ENCODE results near the gene DIAPH2.

The DIAPH2 gene

DNA sequence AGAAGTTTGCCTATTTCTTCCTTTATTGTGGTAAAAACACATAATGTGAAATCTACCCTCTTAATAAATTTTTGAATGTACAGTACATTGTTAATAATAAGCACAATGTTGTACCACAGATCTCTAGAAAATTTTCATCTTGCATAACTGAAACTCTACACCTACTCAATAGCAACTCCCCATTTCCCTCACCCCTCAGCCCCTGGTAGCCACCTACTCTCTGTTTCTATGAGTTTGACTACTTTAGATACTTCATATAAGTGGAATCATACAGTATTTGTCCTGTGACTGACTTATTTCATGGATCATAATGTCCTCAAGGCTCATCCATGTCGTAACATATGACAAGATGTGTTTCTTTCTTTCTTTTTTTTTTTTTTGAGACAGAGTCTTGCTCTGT lies 645.5 kb downstream of the DIAPH2 start:
- no peak for DNase-seq (ENCODE audit: low spot score)
- TF ChIP-seq, protein P1, sequence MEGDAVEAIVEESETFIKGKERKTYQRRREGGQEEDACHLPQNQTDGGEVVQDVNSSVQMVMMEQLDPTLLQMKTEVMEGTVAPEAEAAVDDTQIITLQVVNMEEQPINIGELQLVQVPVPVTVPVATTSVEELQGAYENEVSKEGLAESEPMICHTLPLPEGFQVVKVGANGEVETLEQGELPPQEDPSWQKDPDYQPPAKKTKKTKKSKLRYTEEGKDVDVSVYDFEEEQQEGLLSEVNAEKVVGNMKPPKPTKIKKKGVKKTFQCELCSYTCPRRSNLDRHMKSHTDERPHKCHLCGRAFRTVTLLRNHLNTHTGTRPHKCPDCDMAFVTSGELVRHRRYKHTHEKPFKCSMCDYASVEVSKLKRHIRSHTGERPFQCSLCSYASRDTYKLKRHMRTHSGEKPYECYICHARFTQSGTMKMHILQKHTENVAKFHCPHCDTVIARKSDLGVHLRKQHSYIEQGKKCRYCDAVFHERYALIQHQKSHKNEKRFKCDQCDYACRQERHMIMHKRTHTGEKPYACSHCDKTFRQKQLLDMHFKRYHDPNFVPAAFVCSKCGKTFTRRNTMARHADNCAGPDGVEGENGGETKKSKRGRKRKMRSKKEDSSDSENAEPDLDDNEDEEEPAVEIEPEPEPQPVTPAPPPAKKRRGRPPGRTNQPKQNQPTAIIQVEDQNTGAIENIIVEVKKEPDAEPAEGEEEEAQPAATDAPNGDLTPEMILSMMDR (IDR thresholded peaks at IDR 0.05; ENCODE audit: extremely low read depth, missing control alignments): no peak

DNA sequence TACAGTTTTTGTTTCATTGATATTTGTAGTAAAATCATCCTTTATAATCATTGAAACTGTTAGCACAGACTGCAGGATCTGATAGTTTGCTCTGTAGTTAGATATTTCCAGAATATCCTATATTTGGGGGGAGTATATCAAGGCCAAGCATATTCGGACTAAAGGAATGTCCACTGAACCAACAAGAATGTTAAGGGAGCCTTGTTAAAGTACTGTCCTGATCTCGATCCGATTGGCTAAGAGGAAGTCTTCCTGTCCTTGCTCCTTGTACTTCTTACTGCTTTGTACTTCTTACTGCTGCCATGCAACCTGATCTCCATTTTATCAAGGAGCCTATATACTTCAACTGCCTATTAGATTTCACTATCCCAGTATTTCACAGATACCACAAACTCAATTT lies 648.3 kb downstream of the DIAPH2 start:
- no peak for DNase-seq (ENCODE audit: low spot score)
- TF ChIP-seq, protein P1 (IDR thresholded peaks at IDR 0.05; ENCODE audit: extremely low read depth, missing control alignments): no peak

DNA sequence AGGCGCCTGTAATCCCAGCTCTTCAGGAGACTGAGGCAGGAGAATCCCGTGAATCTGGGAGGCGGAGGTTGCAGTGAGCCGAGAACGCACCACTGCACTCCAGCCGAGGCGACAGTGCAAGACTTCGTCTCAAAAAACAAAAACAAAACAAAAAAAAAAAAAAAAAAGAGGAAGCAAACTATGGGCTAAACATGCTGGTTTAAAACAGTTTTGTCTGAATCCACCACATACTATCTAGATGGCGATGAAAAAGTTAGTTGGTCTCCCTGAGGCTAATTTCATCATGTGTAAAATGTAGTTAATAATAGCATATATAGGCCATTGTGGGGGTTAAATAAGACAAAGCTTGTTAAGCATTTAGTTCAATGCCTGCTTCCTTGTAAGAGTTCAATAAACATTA lies 650.2 kb downstream of the DIAPH2 start:
- TF ChIP-seq, protein P1 (IDR thresholded peaks at IDR 0.05; ENCODE audit: extremely low read depth, missing control alignments): no peak
- no peak for DNase-seq (ENCODE audit: low spot score)

DNA sequence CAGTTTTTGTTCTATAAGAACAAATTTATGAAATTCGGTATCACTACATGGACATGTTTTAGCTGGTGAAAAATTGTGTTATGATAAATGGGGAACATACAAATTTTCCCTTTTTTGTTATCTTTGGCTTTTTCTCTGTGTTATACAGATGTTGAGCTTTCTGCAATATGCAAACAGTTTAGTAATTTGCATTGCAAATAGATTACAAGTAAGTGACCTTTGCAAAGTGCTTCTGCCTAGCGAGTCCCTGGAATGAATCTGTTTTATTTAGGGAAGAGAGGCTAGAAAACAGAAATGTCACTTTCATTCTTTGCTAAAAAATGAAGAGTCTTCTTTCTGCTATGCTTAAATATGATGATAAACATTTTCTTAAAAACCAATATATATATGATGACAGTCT lies 660.1 kb downstream of the DIAPH2 start:
- TF ChIP-seq, protein P1 (IDR thresholded peaks at IDR 0.05; ENCODE audit: extremely low read depth, missing control alignments): no peak

DNA sequence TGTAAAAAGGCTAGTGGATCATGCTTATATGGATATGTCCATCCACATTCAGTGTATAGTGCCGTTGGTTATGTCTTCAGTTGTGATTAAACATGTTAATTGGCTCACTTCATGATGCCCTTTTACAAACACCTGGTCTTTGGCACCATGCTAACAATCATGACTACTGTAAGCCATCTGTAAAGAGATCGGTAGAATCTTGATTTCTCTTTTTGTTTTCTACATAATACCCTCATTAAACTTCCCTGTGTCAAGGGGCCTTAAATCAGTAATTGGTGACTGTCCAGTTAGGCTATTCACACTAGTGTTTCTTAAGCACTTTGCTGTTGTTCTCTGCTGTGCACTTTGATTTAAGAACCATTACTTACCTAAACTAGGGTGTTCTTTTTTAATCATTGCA lies 674.3 kb downstream of the DIAPH2 start:
- TF ChIP-seq, protein P1 (IDR thresholded peaks at IDR 0.05; ENCODE audit: extremely low read depth, missing control alignments): no peak

More for the DNA sequence above, 660.1 kb downstream of the DIAPH2 start:
- no peak for DNase-seq (ENCODE audit: low spot score)

DNA sequence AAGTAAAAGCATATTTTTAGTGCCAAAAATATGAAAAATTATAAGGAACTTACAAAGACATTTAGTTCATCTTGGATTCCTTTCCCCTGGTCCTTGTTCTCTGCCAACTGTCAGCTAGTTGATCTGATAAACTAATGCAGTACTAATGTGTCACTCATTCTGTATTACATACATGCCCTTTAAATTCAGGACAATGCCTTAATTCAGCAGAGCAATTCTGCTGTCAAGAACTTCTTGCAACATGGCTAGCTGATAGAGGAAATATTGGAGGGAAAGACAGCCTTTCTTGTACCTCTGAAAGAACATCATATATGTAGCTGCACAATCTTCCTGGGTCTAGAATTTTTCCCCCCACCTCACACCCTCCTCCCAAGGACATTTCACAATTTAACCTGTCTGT lies 679.2 kb downstream of the DIAPH2 start:
- TF ChIP-seq, protein P1 (IDR thresholded peaks at IDR 0.05; ENCODE audit: extremely low read depth, missing control alignments): no peak
- DNase-seq (ENCODE audit: low spot score): no peak

More for the DNA sequence above, 674.3 kb downstream of the DIAPH2 start:
- no peak for DNase-seq (ENCODE audit: low spot score)

DNA sequence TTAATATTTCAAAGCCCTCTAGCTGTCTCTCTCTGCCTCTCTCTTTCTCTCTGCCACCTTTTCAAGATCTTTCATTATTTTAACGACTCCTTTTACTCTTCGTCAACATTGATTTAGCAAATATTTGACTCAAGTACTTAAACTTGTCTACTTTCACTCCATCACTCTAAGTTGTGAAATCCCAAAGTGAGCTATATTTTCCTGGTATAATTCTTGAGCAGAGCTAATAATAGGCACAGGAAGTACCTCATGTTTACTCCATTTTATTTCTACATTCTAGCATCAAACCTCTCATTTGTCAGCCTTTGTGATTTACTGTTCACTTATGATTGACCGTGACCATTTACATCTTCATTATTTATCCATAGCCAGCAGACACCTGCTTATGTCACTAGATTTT lies 681.6 kb downstream of the DIAPH2 start:
- DNase-seq (ENCODE audit: low spot score): no peak
- TF ChIP-seq, protein P1 (IDR thresholded peaks at IDR 0.05; ENCODE audit: extremely low read depth, missing control alignments): no peak

Measured in GM20000 (cell line).